H1 (cell line): ENCODE results near the gene ADRM1. TPM values are rescaled to one million over a fixed set of nuclear protein-coding genes. Genes with fewer than 3 reads are reported as not detected.

ENCODE experiments used
- microRNA-seq, 2 experiments: library from miRNA; unstranded; fragments of <30 nt; microRNA quantifications; one replicate each; pipeline versions ENCODE4 to v1.2.0, GENCODE V29; 2016 to 2020; ENCODE audit warnings: borderline microRNAs expressed in 2 of 2, borderline number of aligned reads in 2 of 2, borderline replicate concordance in 1 of 2
- polyA plus RNA-seq, 7 experiments: library from polyadenylated mRNA; depleted of rRNA in 3 of 7; stranded (reverse) in 5 of 7; unstranded in 2 of 7; fragments of >200 nt in 5 of 7; fragments of 200-250 nt in 2 of 7; gene quantifications; 1 replicate in 5 of 7; 2 replicates in 1 of 7; 4 replicates in 1 of 7; pipeline versions ENCODE4 v1.2.1 to v1.2.3, GENCODE V29; 2011 to 2013; ENCODE audit warnings: missing spikeins in 2 of 7, mixed read lengths in 2 of 7
- total RNA-seq: library from RNA; stranded (reverse); fragmentation: NEBNext Ultra II Directional; extraction: Animal tissue kit (Norgen Biotek cat#: 25700); gene quantifications from 2 replicates; pipeline ENCODE4 v1.2.1, GENCODE V29; 2021

The ADRM1 gene
- total and polyA plus RNA-seq, 2 of the 8 experiments (the other 6 are each of a cell fraction or from before 2014, with no cell fraction given) = 126 to 214 TPM

Small RNA genes lying within 50 kb of the gene (microRNA-seq; reads per million reads assigned to microRNA genes)
- gene MIR4758 = 0.23 to 0.61 reads per million in 2 experiments

Other genes with a start within 250 kb of the ADRM1 start
- 30.1 and 33.0 TPM in 2 replicates for gene TAF4, start 237.1 kb upstream of the ADRM1 start, total RNA-seq
- gene TAF4, start 237.1 kb upstream of the ADRM1 start, polyA plus RNA-seq (2011; rRNA removed) = 16.0 and 25.8 TPM in 2 replicates
- gene LSM14B, start 180.5 kb upstream of the ADRM1 start, total RNA-seq = 65.6 and 70.0 TPM in 2 replicates
- 58.3 and 93.9 TPM in 2 replicates for gene LSM14B, start 180.5 kb upstream of the ADRM1 start, polyA plus RNA-seq (2011; rRNA removed)
- gene PSMA7, start 159.6 kb upstream of the ADRM1 start, total RNA-seq = 339 and 361 TPM in 2 replicates
- gene PSMA7, start 159.6 kb upstream of the ADRM1 start, polyA plus RNA-seq (2011; rRNA removed) = 607 and 648 TPM in 2 replicates
- gene SS18L1, start 159.2 kb upstream of the ADRM1 start, total RNA-seq = 22.4 and 28.4 TPM in 2 replicates
- 29.7 and 36.6 TPM in 2 replicates for gene SS18L1, start 159.2 kb upstream of the ADRM1 start, polyA plus RNA-seq (2011; rRNA removed)
- gene MTG2, start 120.0 kb upstream of the ADRM1 start, total RNA-seq = 22.8 and 24.1 TPM in 2 replicates
- gene MTG2, start 120.0 kb upstream of the ADRM1 start, polyA plus RNA-seq (2011; rRNA removed) = 14.4 and 24.7 TPM in 2 replicates
- gene HRH3, start 82.7 kb upstream of the ADRM1 start, total RNA-seq = 4.4 and 4.5 TPM in 2 replicates
- 2.0 and 3.1 TPM in 2 replicates for gene HRH3, start 82.7 kb upstream of the ADRM1 start, polyA plus RNA-seq (2011; rRNA removed)
- 42.4 and 42.6 TPM in 2 replicates for gene OSBPL2, start 64.5 kb upstream of the ADRM1 start, total RNA-seq
- 11.7 and 16.9 TPM in 2 replicates for gene OSBPL2, start 64.5 kb upstream of the ADRM1 start, polyA plus RNA-seq (2011; rRNA removed)
- 210 and 225 TPM in 2 replicates for gene LAMA5, start 64.3 kb downstream of the ADRM1 start, total RNA-seq
- 34.4 and 90.7 TPM in 2 replicates for gene LAMA5, start 64.3 kb downstream of the ADRM1 start, polyA plus RNA-seq (2011; rRNA removed)
- 1,787 and 1,829 TPM in 2 replicates for gene RPS21, start 84.1 kb downstream of the ADRM1 start, total RNA-seq
- gene RPS21, start 84.1 kb downstream of the ADRM1 start, polyA plus RNA-seq (2011; rRNA removed) = 7,219 and 8,331 TPM in 2 replicates
- gene CABLES2, start 104.3 kb downstream of the ADRM1 start, total RNA-seq = 8.0 TPM in 2 replicates
- 8.8 and 10.5 TPM in 2 replicates for gene CABLES2, start 104.3 kb downstream of the ADRM1 start, polyA plus RNA-seq (2011; rRNA removed)
- gene RBBP8NL, start 124.5 kb downstream of the ADRM1 start, total RNA-seq = 0.43 and 0.59 TPM in 2 replicates
- gene RBBP8NL, start 124.5 kb downstream of the ADRM1 start, polyA plus RNA-seq (2011; rRNA removed) = 0.48 and 0.88 TPM in 2 replicates
- 0.11 and 0.15 TPM in 2 replicates for gene GATA5, start 173.0 kb downstream of the ADRM1 start, total RNA-seq
- 0.08 TPM in 2 replicates for gene GATA5, start 173.0 kb downstream of the ADRM1 start, polyA plus RNA-seq (2011; rRNA removed)